Keratinocyte (primary cell): ENCODE results near the gene RAB8B. TPM values are rescaled to one million over a fixed set of nuclear protein-coding genes. Genes with fewer than 3 reads are reported as not detected.
A peak's percentile ranks its signal among the peaks of the same experiment; 100 is the strongest.

ENCODE experiments used
- DNase-seq: peaks from one replicate; pipeline ENCODE4 v3.0.0-alpha.2; 2011; ENCODE audit warnings: low read depth, missing footprints, low spot score
- FAIRE-seq: peaks from 2 replicates; lab custom pipeline; 2011; peaks lifted over from hg19 to GRCh38; lab: Jason Lieb, UNC
- H2AFZ ChIP-seq: 2 replicates; pipeline ENCODE4 v1.6.0; 2012; ENCODE audit warnings: low read length, control low read depth, inconsistent platforms; ENCODE audit not compliant: control insufficient read depth
- H3K27ac ChIP-seq: 2 replicates; pipeline ENCODE4 v1.5.1; 2011; ENCODE audit warnings: low read length; ENCODE audit not compliant: control insufficient read depth, insufficient read depth
- H3K27me3 ChIP-seq: 3 replicates; pipeline ENCODE4 v1.6.0; 2011; ENCODE audit warnings: low read length; ENCODE audit not compliant: control insufficient read depth, insufficient read depth; ENCODE audit errors: extremely low read depth
- H3K36me3 ChIP-seq, 2 experiments: 2 replicates in 1 of 2; 3 replicates in 1 of 2; pipeline ENCODE4 v1.5.1; 2011; ENCODE audit warnings: low read length in 2 of 2, mild to moderate bottlenecking in 1 of 2; ENCODE audit not compliant: control insufficient read depth in 2 of 2, insufficient read depth in 2 of 2; ENCODE audit errors: extremely low read depth in 1 of 2
- H3K4me1 ChIP-seq: 3 replicates; pipeline ENCODE4 v1.5.1; 2011; ENCODE audit warnings: low read length; ENCODE audit not compliant: control insufficient read depth, insufficient read depth; ENCODE audit errors: extremely low read depth
- H3K4me2 ChIP-seq: 3 replicates; pipeline ENCODE4 v1.6.0; 2011; ENCODE audit warnings: low read depth, low read length; ENCODE audit not compliant: control insufficient read depth, insufficient read depth; ENCODE audit errors: extremely low read depth
- H3K4me3 ChIP-seq, 3 experiments: fragments of 200-600 bp in 1 of 3; sonication (generic) in 1 of 3; 2 replicates in 2 of 3; 3 replicates in 1 of 3; pipeline ENCODE4 v1.5.1; 2011 to 2016; ENCODE audit warnings: low read length in 3 of 3, mild to moderate bottlenecking in 3 of 3, control low read depth in 2 of 3, inconsistent platforms in 1 of 3, low read depth in 1 of 3, mixed read lengths in 1 of 3, mixed run types in 1 of 3, moderate library complexity in 1 of 3; ENCODE audit not compliant: control insufficient read depth in 2 of 3, insufficient read depth in 2 of 3; ENCODE audit errors: extremely low read depth in 1 of 3
- H3K79me2 ChIP-seq: 2 replicates; pipeline ENCODE4 v1.6.0; 2012; ENCODE audit warnings: low read length; ENCODE audit not compliant: control insufficient read depth, insufficient read depth
- H3K9ac ChIP-seq: 3 replicates; pipeline ENCODE4 v1.6.0; 2011; ENCODE audit warnings: low read length; ENCODE audit not compliant: control insufficient read depth, insufficient read depth; ENCODE audit errors: extremely low read depth
- H3K9me1 ChIP-seq: 3 replicates; pipeline ENCODE4 v1.6.0; 2011; ENCODE audit warnings: low read length; ENCODE audit not compliant: control insufficient read depth, insufficient read depth; ENCODE audit errors: extremely low read depth
- H3K9me3 ChIP-seq: 2 replicates; pipeline ENCODE4 v1.5.1; 2012; ENCODE audit warnings: low read depth, low read length; ENCODE audit not compliant: control insufficient read depth
- H4K20me1 ChIP-seq: 3 replicates; pipeline ENCODE4 v1.6.0; 2011; ENCODE audit warnings: low read length; ENCODE audit not compliant: control insufficient read depth, insufficient read depth; ENCODE audit errors: extremely low read depth
- EZH2 ChIP-seq: IDR thresholded peaks from one replicate; pipeline ENCODE4 v1.6.1; 2012; ENCODE audit warnings: inconsistent platforms, mild to moderate bottlenecking, low read length, moderate library complexity
- dilution Hi-C: fragments of 300-500 bp; cut with MboI; formaldehyde crosslinking; loops from one replicate; pipeline ENCODE4 v1.7.0; 2020; ENCODE audit warnings: low sequenced_read_pairs; ENCODE audit not compliant: extremely low pct_ligation_motif_present
- polyA plus RNA-seq, 5 experiments: library from polyadenylated mRNA; depleted of rRNA in 3 of 5; stranded (reverse) in 3 of 5; stranded (forward) in 1 of 5; unstranded in 1 of 5; fragments of >200 nt; gene quantifications; 1 replicate in 1 of 5; 2 replicates in 3 of 5; 3 replicates in 1 of 5; pipeline versions ENCODE4 v1.2.1 to v1.2.3, GENCODE V29; 2011 to 2012; ENCODE audit warnings: missing spikeins in 2 of 5, low read depth in 1 of 5, low replicate concordance in 1 of 5
- TF ChIP-seq, protein P1 (sequence below), 3 experiments: IDR thresholded peaks in 1 of 3; conservative IDR thresholded peaks in 1 of 3; optimal IDR thresholded peaks in 1 of 3; 2 replicates in 2 of 3; 3 replicates in 1 of 3; pipeline versions ENCODE3 to v1.5.1; 2011; ENCODE audit warnings: low read length in 3 of 3, mild to moderate bottlenecking in 3 of 3, moderate library complexity in 2 of 3, control low read depth in 1 of 3, inconsistent platforms in 1 of 3; ENCODE audit not compliant: insufficient read depth in 2 of 3; ENCODE audit errors: extremely low read depth in 1 of 3

RAB8B gene
- polyA plus RNA-seq, 1 donor (not counting 4 experiments of a cell fraction or from before 2014, with no cell fraction given): 31.2 TPM

DNA sequence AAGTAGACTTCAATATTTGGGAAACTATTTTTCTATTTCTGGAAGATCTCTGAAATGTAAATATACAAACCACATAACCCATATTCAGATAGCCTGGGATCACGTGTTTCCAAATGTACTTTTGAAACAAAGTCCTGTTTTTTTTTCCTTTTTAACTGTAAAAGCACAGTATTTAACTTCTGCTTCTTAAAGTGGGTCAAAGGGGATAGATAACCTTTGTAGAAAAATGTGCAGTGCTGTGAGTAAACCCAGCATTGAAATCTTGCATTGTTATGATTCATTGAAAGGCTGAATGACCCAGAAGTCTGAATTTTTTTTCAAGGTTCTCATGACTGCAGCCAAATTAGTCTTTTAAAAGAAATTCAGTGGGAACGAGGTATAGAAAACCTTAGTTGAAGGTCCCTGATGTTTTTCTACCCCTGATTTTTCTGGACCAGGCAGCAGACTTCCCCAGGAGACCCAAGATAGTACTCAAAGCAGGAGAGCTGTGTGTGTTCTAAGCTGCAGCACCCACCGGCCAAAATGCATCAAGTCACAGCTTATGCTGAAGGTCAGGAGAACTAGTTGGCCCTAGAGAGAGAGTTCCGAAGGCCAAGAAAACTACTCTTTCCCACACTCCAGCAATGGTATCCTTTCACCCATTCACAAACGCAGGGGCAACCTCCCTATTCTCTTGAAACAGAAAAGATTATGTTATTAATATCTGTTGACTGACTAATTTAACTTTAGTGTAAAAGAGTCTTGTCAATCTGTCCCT, 44.4 kb downstream of the RAB8B start:
- Histone ChIP-seq H3K36me3 (no peaks in the 10 kb centered on the region), H3K27ac (peak overlapping the region; percentile 56), H3K9me3 (no peaks in the 10 kb centered on the region), H4K20me1 (no peaks in the 10 kb centered on the region), H3K79me2 (peaks cover 2% of the 10 kb centered on the region), H2AFZ (no peak overlapping the region), H3K27me3 (no peaks in the 10 kb centered on the region), H3K9me1 (no peaks in the 10 kb centered on the region), H3K4me1 (peaks cover 39% of the 10 kb centered on the region), H3K4me3 (no peak overlapping the region), H3K9ac (peak overlapping the region; percentile 1), H3K4me2 (peak overlapping the region; percentile 22)
- DNase-seq (no peak), FAIRE-seq (peak; percentile 57)
- dilution Hi-C loops: no loop called here
- TF ChIP-seq EZH2: no peak
- TF ChIP-seq, protein P1, sequence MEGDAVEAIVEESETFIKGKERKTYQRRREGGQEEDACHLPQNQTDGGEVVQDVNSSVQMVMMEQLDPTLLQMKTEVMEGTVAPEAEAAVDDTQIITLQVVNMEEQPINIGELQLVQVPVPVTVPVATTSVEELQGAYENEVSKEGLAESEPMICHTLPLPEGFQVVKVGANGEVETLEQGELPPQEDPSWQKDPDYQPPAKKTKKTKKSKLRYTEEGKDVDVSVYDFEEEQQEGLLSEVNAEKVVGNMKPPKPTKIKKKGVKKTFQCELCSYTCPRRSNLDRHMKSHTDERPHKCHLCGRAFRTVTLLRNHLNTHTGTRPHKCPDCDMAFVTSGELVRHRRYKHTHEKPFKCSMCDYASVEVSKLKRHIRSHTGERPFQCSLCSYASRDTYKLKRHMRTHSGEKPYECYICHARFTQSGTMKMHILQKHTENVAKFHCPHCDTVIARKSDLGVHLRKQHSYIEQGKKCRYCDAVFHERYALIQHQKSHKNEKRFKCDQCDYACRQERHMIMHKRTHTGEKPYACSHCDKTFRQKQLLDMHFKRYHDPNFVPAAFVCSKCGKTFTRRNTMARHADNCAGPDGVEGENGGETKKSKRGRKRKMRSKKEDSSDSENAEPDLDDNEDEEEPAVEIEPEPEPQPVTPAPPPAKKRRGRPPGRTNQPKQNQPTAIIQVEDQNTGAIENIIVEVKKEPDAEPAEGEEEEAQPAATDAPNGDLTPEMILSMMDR (optimal IDR thresholded peaks at IDR 0.05 in 1 of 3, IDR thresholded peaks at IDR 0.05 in 1 of 3, conservative IDR thresholded peaks at IDR 0.05 in 1 of 3; ENCODE audit: extremely low read depth in 1 of 3, insufficient read depth in 2 of 3, low read length in 3 of 3): no peak

DNA sequence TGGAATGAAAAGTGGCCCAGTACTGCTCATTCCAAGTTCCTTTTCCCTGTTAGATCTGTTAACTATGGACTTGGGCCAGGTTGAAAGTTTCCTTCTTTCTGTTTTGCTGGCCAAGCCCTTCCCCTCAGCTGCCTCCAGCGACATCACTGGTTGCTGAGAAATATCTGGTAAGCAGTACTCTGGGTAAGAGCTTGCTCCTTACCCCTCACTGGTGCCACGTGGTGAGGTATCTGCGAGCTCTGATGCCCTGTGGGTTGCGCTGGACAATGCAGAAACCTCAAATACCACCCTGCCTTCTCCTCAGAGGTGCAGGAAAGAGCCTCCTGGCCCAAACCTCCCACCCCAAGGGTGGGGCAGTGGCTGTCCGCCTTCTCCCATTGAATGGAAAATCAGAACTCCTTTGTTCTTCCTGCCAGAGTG, 45.1 kb downstream of the RAB8B start:
- Histone ChIP-seq H3K27me3 (no peaks in the 10 kb centered on the region), H3K79me2 (peaks cover 2% of the 10 kb centered on the region), H3K9me3 (no peaks in the 10 kb centered on the region), H3K9me1 (no peaks in the 10 kb centered on the region), H3K4me3 (no peak overlapping the region), H3K4me2 (peak overlapping the region; percentile 54), H3K9ac (peak overlapping the region; percentile 1), H3K36me3 (no peaks in the 10 kb centered on the region), H2AFZ (peak overlapping the region; percentile 10), H3K4me1 (peaks cover 45% of the 10 kb centered on the region), H4K20me1 (no peaks in the 10 kb centered on the region), H3K27ac (peak overlapping the region; percentile 56)
- dilution Hi-C loops: no loop called here
- no peak for TF ChIP-seq EZH2
- TF ChIP-seq, protein P1 (optimal IDR thresholded peaks at IDR 0.05 in 1 of 3, IDR thresholded peaks at IDR 0.05 in 1 of 3, conservative IDR thresholded peaks at IDR 0.05 in 1 of 3; ENCODE audit: extremely low read depth in 1 of 3, insufficient read depth in 2 of 3, low read length in 3 of 3): no peak
- FAIRE-seq: peak; percentile 56
- no peak for DNase-seq
